HCT116 (cell line): ENCODE measurements around the gene AGAP1. TPM values are rescaled to one million over a fixed set of nuclear protein-coding genes. Genes with fewer than 3 reads are reported as not detected.

Source experiments
- ATAC-seq: fragments of 200-7000 bp; cut with Tn5 transposase; 2 replicates; pipeline ENCODE4 v1.9.1; 2020; ENCODE audit warnings: mild to moderate bottlenecking, moderate library complexity
- BruUV-seq: library from RNA; stranded (reverse); fragments of 400-500 nt; replicated peaks from 2 replicates; lab custom pipeline; 2021; lab: Mats Ljungman, UMichigan
- CTCF ChIA-PET: fragments of 300-600 bp; sonication (Branson Sonifier 250); formaldehyde crosslinking; loops from one replicate; lab custom pipeline; 2021; ENCODE audit warnings: antibody characterized with exemption; lab: Charles Lee
- POLR2A ChIA-PET: fragments of 300-600, 350-600 bp; sonication (Branson Sonifier 250); formaldehyde crosslinking; loops from one replicate; lab custom pipeline; 2021; ENCODE audit warnings: antibody characterized with exemption; lab: Charles Lee
- RAD21 ChIA-PET, 2 experiments: fragments of 300-600 bp; sonication (Branson Sonifier 250); formaldehyde crosslinking; loops; one replicate each; lab custom pipeline; 2023; ENCODE audit warnings: low total read pairs in 2 of 2; ENCODE audit not compliant: uncharacterized antibody in 2 of 2, unreplicated experiment in 2 of 2, low non-redundant PET in 1 of 2; lab: Charles Lee
- DNase-seq: peaks from one replicate; pipeline ENCODE4 v3.0.0-alpha.2; 2010; ENCODE audit warnings: low read depth, low spot score
- H2AFZ ChIP-seq: fragments of 200-600 bp; shearing (Covaris generic), sonication (generic); 2 replicates; pipeline ENCODE4 v1.6.1; 2017; ENCODE audit warnings: low read depth, mixed run types, mixed read lengths, antibody characterized with exemption, low read length; ENCODE audit not compliant: poor library complexity, severe bottlenecking
- H3K27ac ChIP-seq: 2 replicates; pipeline ENCODE4 v1.5.1; 2012; ENCODE audit warnings: low read depth, low read length
- H3K27me3 ChIP-seq: fragments of 200-600 bp; sonication (generic); 2 replicates; pipeline ENCODE4 v1.6.1; 2016; ENCODE audit warnings: mixed run types, low read length, mixed read lengths; ENCODE audit not compliant: insufficient read depth
- H3K36me3 ChIP-seq, 2 experiments: fragments of 200-500 bp in 1 of 2; fragments of 200-600 bp in 1 of 2; sonication (Bioruptor generic) in 1 of 2; sonication (generic) in 1 of 2; 2 replicates each; pipeline versions ENCODE4 v1.5.1 to v1.6.1; 2014 to 2016; ENCODE audit warnings: low read length in 2 of 2, inconsistent platforms in 1 of 2, mixed read lengths in 1 of 2, mixed run types in 1 of 2; ENCODE audit not compliant: insufficient read depth in 2 of 2, control insufficient read depth in 1 of 2
- H3K4me1 ChIP-seq, 2 experiments: fragments of 200-600 bp in 1 of 2; sonication (generic) in 1 of 2; 2 replicates each; pipeline versions ENCODE4 v1.5.1 to v1.6.1; 2012 to 2017; ENCODE audit warnings: low read length in 2 of 2, inconsistent platforms in 1 of 2, mild to moderate bottlenecking in 1 of 2, mixed read lengths in 1 of 2, mixed run types in 1 of 2, moderate library complexity in 1 of 2; ENCODE audit not compliant: insufficient read depth in 2 of 2, control insufficient read depth in 1 of 2
- H3K4me2 ChIP-seq: fragments of 200-600 bp; sonication (generic); 2 replicates; pipeline ENCODE4 v1.6.1; 2017; ENCODE audit warnings: mixed run types, low read length, mixed read lengths
- H3K4me3 ChIP-seq, 2 experiments: fragments of 200-600 bp in 1 of 2; sonication (generic) in 1 of 2; replicated peaks in 1 of 2; 2 replicates each; pipeline ENCODE4 v1.5.1; 2011 to 2016; ENCODE audit warnings: low read length in 2 of 2, control low read depth in 1 of 2, low read depth in 1 of 2, mild to moderate bottlenecking in 1 of 2, mixed read lengths in 1 of 2, mixed run types in 1 of 2
- H3K79me2 ChIP-seq: fragments of 200-600 bp; sonication (generic); 2 replicates; pipeline ENCODE4 v1.6.1; 2017; ENCODE audit warnings: mild to moderate bottlenecking, mixed run types, low read length, moderate library complexity, mixed read lengths; ENCODE audit not compliant: insufficient read depth
- H3K9ac ChIP-seq: fragments of 200-600 bp; sonication (generic); 2 replicates; pipeline ENCODE4 v1.6.1; 2016; ENCODE audit warnings: low read length, mixed read lengths
- H3K9me2 ChIP-seq: fragments of 200-600 bp; sonication (generic), shearing (Covaris generic); 2 replicates; pipeline ENCODE4 v1.6.1; 2017; ENCODE audit warnings: mixed run types, mild to moderate bottlenecking, moderate library complexity; ENCODE audit not compliant: insufficient read depth
- H3K9me3 ChIP-seq, 2 experiments: fragments of 200-500 bp in 1 of 2; fragments of 200-600 bp in 1 of 2; sonication (Bioruptor generic) in 1 of 2; sonication (generic) in 1 of 2; 2 replicates each; pipeline ENCODE4 v1.6.1; 2014 to 2017; ENCODE audit warnings: low read length in 2 of 2, mixed read lengths in 2 of 2, inconsistent platforms in 1 of 2, low read depth in 1 of 2, mild to moderate bottlenecking in 1 of 2, mixed run types in 1 of 2, moderate library complexity in 1 of 2; ENCODE audit not compliant: control insufficient read depth in 1 of 2, insufficient read depth in 1 of 2
- H4K20me1 ChIP-seq: fragments of 200-600 bp; sonication (generic), shearing (Covaris generic); 2 replicates; pipeline ENCODE4 v1.6.1; 2017; ENCODE audit warnings: mixed run types, mild to moderate bottlenecking, moderate library complexity; ENCODE audit not compliant: insufficient read depth
- CBX3 ChIP-seq: IDR thresholded peaks from 2 replicates; pipeline ENCODE4 v1.6.1; 2012; ENCODE audit warnings: low read depth
- CEBPB ChIP-seq: IDR thresholded peaks from 2 replicates; pipeline ENCODE4 v1.6.1; 2012; ENCODE audit warnings: low read depth
- EGR1 ChIP-seq: IDR thresholded peaks from 2 replicates; pipeline ENCODE4 v1.6.1; 2012; ENCODE audit warnings: low read depth
- ELF1 ChIP-seq: IDR thresholded peaks from 2 replicates; pipeline ENCODE4 v1.6.1; 2012; ENCODE audit warnings: low read depth, borderline replicate concordance
- EZH2 ChIP-seq: fragments of 200-600 bp; sonication (generic); IDR thresholded peaks from 2 replicates; pipeline ENCODE4 v1.6.1; 2017; ENCODE audit warnings: antibody characterized with exemption, mixed run types
- EZH2phosphoT487 ChIP-seq: fragments of 200-600 bp; IDR thresholded peaks from 2 replicates; pipeline ENCODE4 v1.6.1; 2018; ENCODE audit warnings: antibody characterized with exemption, borderline replicate concordance
- FOSL1 ChIP-seq: IDR thresholded peaks from 2 replicates; pipeline ENCODE4 v1.6.1; 2012; ENCODE audit warnings: low read depth
- JUND ChIP-seq: IDR thresholded peaks from 2 replicates; pipeline ENCODE4 v1.6.1; 2012
- POLR2A ChIP-seq: IDR thresholded peaks from 2 replicates; pipeline ENCODE4 v1.7.0; 2011; ENCODE audit warnings: borderline replicate concordance; ENCODE audit not compliant: insufficient read depth, insufficient read length; ENCODE audit errors: extremely low read depth
- POLR2AphosphoS5 ChIP-seq: IDR thresholded peaks from 2 replicates; pipeline ENCODE4 v1.6.1; 2011; ENCODE audit warnings: mild to moderate bottlenecking, low read depth, low read length, moderate library complexity
- SIN3A ChIP-seq: IDR thresholded peaks from 2 replicates; pipeline ENCODE4 v1.6.1; 2012; ENCODE audit warnings: low read depth
- SP1 ChIP-seq: IDR thresholded peaks from 2 replicates; pipeline ENCODE4 v1.6.1; 2012; ENCODE audit warnings: low read depth
- SRF ChIP-seq: IDR thresholded peaks from 2 replicates; pipeline ENCODE4 v1.6.1; 2012; ENCODE audit warnings: low read depth
- ZFX ChIP-seq: fragments of 450-650 bp; IDR thresholded peaks from 2 replicates; pipeline ENCODE4 v1.6.1; 2017
- ZNF274 ChIP-seq: fragments of 200-500 bp; sonication (Bioruptor generic); IDR thresholded peaks from 2 replicates; pipeline ENCODE4 v1.6.1; 2014; ENCODE audit warnings: mild to moderate bottlenecking, low read depth, low read length, inconsistent platforms
- intact Hi-C: fragments of 100-400 bp; cut with micrococcal nuclease; formaldehyde crosslinking; loops from 2 replicates; pipeline ENCODE4 v1.10.0; 2022
- total RNA-seq: library from RNA; stranded (reverse); gene quantifications from one replicate; pipeline ENCODE4 v1.2.1, GENCODE V29; 2021; ENCODE audit not compliant: unreplicated experiment
- TF ChIP-seq, protein P1 (sequence below), 3 experiments: fragments of 200-600 bp in 1 of 3; sonication (generic) in 1 of 3; IDR thresholded peaks in 2 of 3; conservative IDR thresholded peaks in 1 of 3; 2 replicates each; pipeline ENCODE4 v1.5.1; 2012 to 2017; ENCODE audit warnings: low read depth in 2 of 3, low read length in 2 of 3, antibody characterized with exemption in 1 of 3, borderline replicate concordance in 1 of 3, control low read depth in 1 of 3, mild to moderate bottlenecking in 1 of 3, mixed read lengths in 1 of 3, mixed run types in 1 of 3, moderate library complexity in 1 of 3; ENCODE audit not compliant: insufficient read depth in 1 of 3
- TF ChIP-seq, protein P2 (sequence below): IDR thresholded peaks from 2 replicates; pipeline ENCODE4 v1.6.1; 2012
- TF ChIP-seq, protein P3 (sequence below): IDR thresholded peaks from 2 replicates; pipeline ENCODE4 v1.6.1; 2011; ENCODE audit warnings: mild to moderate bottlenecking, low read length, moderate library complexity; ENCODE audit not compliant: insufficient replicate concordance; ENCODE audit errors: extremely low read depth
- TF ChIP-seq, protein P4 (sequence below): IDR thresholded peaks from 2 replicates; pipeline ENCODE4 v1.6.1; 2012; ENCODE audit warnings: low read depth
- TF ChIP-seq, protein P5 (sequence below): IDR thresholded peaks from 2 replicates; pipeline ENCODE4 v1.6.1; 2012

Gene AGAP1
- total RNA-seq, 1 experiment from 2014 or later = 43.8 TPM

DNA sequence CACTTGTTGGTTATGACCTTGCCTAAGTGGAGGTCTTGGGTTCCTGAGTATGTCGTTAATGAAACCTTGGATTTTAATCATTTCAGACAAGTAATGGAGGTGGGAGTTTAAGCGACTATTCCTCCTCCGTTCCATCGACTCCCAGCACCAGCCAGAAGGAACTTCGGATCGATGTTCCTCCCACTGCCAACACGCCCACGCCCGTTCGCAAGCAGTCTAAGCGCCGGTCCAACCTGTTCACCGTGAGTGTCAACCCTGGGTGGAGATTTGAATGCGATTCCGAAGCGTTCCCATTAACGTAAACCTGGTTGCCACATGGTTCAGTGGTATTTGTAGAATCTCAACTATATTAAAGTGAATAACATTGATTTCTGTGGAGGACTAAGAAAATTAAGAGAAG lies 305.4 kb downstream of the AGAP1 start:
- H3K9me2 ChIP-seq = no peaks in the 10 kb centered on the region
- H3K4me3 ChIP-seq = no peak overlapping the region
- ChIA-PET POLR2A (no interaction called here), CTCF (no interaction called here), RAD21 (no interaction called here)
- peaks cover 2 to 11% of the 10 kb centered on the region in 2 experiments; a peak in 1 of 4 replicates for H3K36me3 ChIP-seq
- intact Hi-C loops = no loop called here
- no TSS peak for BruUV-seq
- ATAC-seq = no peak
- no peak overlapping the region for H2AFZ ChIP-seq
- no peaks in the 10 kb centered on the region for H4K20me1 ChIP-seq
- no peak for TF ChIP-seq SRF
- no peak for TF ChIP-seq EZH2phosphoT487
- no peak for TF ChIP-seq CBX3
- no peak for TF ChIP-seq CEBPB
- TF ChIP-seq, protein P1, sequence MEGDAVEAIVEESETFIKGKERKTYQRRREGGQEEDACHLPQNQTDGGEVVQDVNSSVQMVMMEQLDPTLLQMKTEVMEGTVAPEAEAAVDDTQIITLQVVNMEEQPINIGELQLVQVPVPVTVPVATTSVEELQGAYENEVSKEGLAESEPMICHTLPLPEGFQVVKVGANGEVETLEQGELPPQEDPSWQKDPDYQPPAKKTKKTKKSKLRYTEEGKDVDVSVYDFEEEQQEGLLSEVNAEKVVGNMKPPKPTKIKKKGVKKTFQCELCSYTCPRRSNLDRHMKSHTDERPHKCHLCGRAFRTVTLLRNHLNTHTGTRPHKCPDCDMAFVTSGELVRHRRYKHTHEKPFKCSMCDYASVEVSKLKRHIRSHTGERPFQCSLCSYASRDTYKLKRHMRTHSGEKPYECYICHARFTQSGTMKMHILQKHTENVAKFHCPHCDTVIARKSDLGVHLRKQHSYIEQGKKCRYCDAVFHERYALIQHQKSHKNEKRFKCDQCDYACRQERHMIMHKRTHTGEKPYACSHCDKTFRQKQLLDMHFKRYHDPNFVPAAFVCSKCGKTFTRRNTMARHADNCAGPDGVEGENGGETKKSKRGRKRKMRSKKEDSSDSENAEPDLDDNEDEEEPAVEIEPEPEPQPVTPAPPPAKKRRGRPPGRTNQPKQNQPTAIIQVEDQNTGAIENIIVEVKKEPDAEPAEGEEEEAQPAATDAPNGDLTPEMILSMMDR (IDR thresholded peaks at IDR 0.05 in 2 of 3, conservative IDR thresholded peaks at IDR 0.05 in 1 of 3; ENCODE audit: borderline replicate concordance in 1 of 3, insufficient read depth in 1 of 3, low read depth in 2 of 3, low read length in 2 of 3) = no peak
- TF ChIP-seq EZH2 = no peak
- no peak for TF ChIP-seq ZNF274
- TF ChIP-seq POLR2AphosphoS5 = no peak
- TF ChIP-seq ZFX = no peak
- TF ChIP-seq JUND = no peak
- TF ChIP-seq, protein P2, sequence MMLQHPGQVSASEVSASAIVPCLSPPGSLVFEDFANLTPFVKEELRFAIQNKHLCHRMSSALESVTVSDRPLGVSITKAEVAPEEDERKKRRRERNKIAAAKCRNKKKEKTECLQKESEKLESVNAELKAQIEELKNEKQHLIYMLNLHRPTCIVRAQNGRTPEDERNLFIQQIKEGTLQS = no peak
- TF ChIP-seq EGR1 = no peak
- TF ChIP-seq, protein P3, sequence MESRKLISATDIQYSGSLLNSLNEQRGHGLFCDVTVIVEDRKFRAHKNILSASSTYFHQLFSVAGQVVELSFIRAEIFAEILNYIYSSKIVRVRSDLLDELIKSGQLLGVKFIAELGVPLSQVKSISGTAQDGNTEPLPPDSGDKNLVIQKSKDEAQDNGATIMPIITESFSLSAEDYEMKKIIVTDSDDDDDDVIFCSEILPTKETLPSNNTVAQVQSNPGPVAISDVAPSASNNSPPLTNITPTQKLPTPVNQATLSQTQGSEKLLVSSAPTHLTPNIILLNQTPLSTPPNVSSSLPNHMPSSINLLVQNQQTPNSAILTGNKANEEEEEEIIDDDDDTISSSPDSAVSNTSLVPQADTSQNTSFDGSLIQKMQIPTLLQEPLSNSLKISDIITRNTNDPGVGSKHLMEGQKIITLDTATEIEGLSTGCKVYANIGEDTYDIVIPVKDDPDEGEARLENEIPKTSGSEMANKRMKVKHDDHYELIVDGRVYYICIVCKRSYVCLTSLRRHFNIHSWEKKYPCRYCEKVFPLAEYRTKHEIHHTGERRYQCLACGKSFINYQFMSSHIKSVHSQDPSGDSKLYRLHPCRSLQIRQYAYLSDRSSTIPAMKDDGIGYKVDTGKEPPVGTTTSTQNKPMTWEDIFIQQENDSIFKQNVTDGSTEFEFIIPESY = no peak
- TF ChIP-seq, protein P4, sequence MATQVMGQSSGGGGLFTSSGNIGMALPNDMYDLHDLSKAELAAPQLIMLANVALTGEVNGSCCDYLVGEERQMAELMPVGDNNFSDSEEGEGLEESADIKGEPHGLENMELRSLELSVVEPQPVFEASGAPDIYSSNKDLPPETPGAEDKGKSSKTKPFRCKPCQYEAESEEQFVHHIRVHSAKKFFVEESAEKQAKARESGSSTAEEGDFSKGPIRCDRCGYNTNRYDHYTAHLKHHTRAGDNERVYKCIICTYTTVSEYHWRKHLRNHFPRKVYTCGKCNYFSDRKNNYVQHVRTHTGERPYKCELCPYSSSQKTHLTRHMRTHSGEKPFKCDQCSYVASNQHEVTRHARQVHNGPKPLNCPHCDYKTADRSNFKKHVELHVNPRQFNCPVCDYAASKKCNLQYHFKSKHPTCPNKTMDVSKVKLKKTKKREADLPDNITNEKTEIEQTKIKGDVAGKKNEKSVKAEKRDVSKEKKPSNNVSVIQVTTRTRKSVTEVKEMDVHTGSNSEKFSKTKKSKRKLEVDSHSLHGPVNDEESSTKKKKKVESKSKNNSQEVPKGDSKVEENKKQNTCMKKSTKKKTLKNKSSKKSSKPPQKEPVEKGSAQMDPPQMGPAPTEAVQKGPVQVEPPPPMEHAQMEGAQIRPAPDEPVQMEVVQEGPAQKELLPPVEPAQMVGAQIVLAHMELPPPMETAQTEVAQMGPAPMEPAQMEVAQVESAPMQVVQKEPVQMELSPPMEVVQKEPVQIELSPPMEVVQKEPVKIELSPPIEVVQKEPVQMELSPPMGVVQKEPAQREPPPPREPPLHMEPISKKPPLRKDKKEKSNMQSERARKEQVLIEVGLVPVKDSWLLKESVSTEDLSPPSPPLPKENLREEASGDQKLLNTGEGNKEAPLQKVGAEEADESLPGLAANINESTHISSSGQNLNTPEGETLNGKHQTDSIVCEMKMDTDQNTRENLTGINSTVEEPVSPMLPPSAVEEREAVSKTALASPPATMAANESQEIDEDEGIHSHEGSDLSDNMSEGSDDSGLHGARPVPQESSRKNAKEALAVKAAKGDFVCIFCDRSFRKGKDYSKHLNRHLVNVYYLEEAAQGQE = no peak
- no peak for TF ChIP-seq FOSL1
- no peak for TF ChIP-seq SIN3A
- no peak for TF ChIP-seq POLR2A
- no peak for TF ChIP-seq SP1
- TF ChIP-seq ELF1 = no peak
- TF ChIP-seq, protein P5, sequence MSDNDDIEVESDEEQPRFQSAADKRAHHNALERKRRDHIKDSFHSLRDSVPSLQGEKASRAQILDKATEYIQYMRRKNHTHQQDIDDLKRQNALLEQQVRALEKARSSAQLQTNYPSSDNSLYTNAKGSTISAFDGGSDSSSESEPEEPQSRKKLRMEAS = no peak
- no peak overlapping the region for H3K9ac ChIP-seq
- no peak for DNase-seq
- H3K79me2 ChIP-seq = 0 out of 2 replicates have a peak, but pooled peaks cover 6% of the 10 kb centered on the region
- no peak overlapping the region for H3K27ac ChIP-seq
- no peaks in the 10 kb centered on the region for H3K4me1 ChIP-seq
- no peak overlapping the region for H3K4me2 ChIP-seq
- H3K9me3 ChIP-seq = peaks cover 0 to 6% of the 10 kb centered on the region in 2 experiments; a peak in 1 of 4 replicates
- no peaks in the 10 kb centered on the region for H3K27me3 ChIP-seq
